Lower leg skin (tissue), 3 donors: ENCODE results near the gene EIF4A2.

Experiments
- CTCF ChIP-seq, 3 donors: fragments of 450-650 bp; IDR thresholded peaks; one replicate each; pipeline ENCODE4 v1.5.1; 2016; ENCODE audit warnings: antibody characterized with exemption in 3 of 3, mild to moderate bottlenecking in 3 of 3, moderate library complexity in 2 of 3
- POLR2A ChIP-seq, 2 donors: fragments of 450-650 bp; IDR thresholded peaks; one replicate each; pipeline ENCODE4 v1.6.1; 2016 to 2017; ENCODE audit warnings: antibody characterized with exemption in 2 of 2, mild to moderate bottlenecking in 1 of 2, moderate library complexity in 1 of 2

- TF ChIP-seq POLR2A (IDR thresholded peaks at IDR 0.05) (no peak), CTCF (IDR thresholded peaks at IDR 0.05) (no peak)
These were observed 3.5 kb downstream of the EIF4A2 start for GRCh38 chr3:186786922-186787321.
